ENCODE results near the gene PPRC1. TPM values are rescaled to one million over a fixed set of nuclear protein-coding genes. Genes with fewer than 3 reads are reported as not detected.
A peak's percentile ranks its signal among the peaks of the same experiment; 100 is the strongest.

PPRC1 gene
- polyA plus RNA-seq, 1 donor from 2014 or later, result 14.2 TPM

- H3K4me1 Mint-ChIP-seq, result peaks cover 28 to 49% (median 43%) of the 10 kb centered on the region in 3 donors
- no peaks in the 10 kb centered on the region for H3K36me3 Mint-ChIP-seq
- H3K4me3 Mint-ChIP-seq, result peak overlapping the region; percentile 82 to 97 (median 90)
- no peaks in the 10 kb centered on the region for H3K9me3 Mint-ChIP-seq
- H3K27ac Mint-ChIP-seq, result peak overlapping the region; percentile 85 to 97 (median 94)
- H3K27me3 Mint-ChIP-seq, result no peaks in the 10 kb centered on the region
These were observed 18.6 kb upstream of the PPRC1 start for GRCh38 chr10:102113956-102114857.

GRCh38 chr10:102114861-102115618 is 17.8 kb upstream of the PPRC1 start:
- Mint-ChIP-seq H3K4me3 (peak overlapping the region; percentile 82 to 97 (median 90)), H3K9me3 (no peaks in the 10 kb centered on the region), H3K4me1 (peaks cover 28 to 50% (median 43%) of the 10 kb centered on the region in 3 donors), H3K27ac (peak overlapping the region; percentile 85 to 97 (median 94)), H3K27me3 (no peaks in the 10 kb centered on the region), H3K36me3 (no peaks in the 10 kb centered on the region)

GRCh38 chr10:102115775-102116174 is 17.1 kb upstream of the PPRC1 start:
- H3K27me3 Mint-ChIP-seq, result no peaks in the 10 kb centered on the region
- H3K4me3 Mint-ChIP-seq, result peak overlapping the region; percentile 82 to 97 (median 90)
- H3K27ac Mint-ChIP-seq, result peak overlapping the region; percentile 86 to 97 (median 94)
- H3K9me3 Mint-ChIP-seq, result no peaks in the 10 kb centered on the region
- no peaks in the 10 kb centered on the region for H3K36me3 Mint-ChIP-seq
- H3K4me1 Mint-ChIP-seq, result peaks cover 28 to 50% (median 43%) of the 10 kb centered on the region in 3 donors

GRCh38 chr10:102116656-102117055 is 16.2 kb upstream of the PPRC1 start:
- Mint-ChIP-seq H3K27ac (peak overlapping the region; percentile 63 to 94 (median 86)), H3K4me3 (peak overlapping the region; percentile 2 to 95 (median 66)), H3K9me3 (no peaks in the 10 kb centered on the region), H3K36me3 (no peaks in the 10 kb centered on the region), H3K27me3 (no peaks in the 10 kb centered on the region), H3K4me1 (peaks cover 28 to 50% (median 43%) of the 10 kb centered on the region in 3 donors)

GRCh38 chr10:102117391-102118159 is 15.3 kb upstream of the PPRC1 start:
- H3K9me3 Mint-ChIP-seq, result no peaks in the 10 kb centered on the region
- no peaks in the 10 kb centered on the region for H3K27me3 Mint-ChIP-seq
- H3K4me3 Mint-ChIP-seq, result peak overlapping the region; percentile 82 to 97 (median 94)
- no peaks in the 10 kb centered on the region for H3K36me3 Mint-ChIP-seq
- H3K4me1 Mint-ChIP-seq, result peaks cover 24 to 50% (median 41%) of the 10 kb centered on the region in 3 donors
- H3K27ac Mint-ChIP-seq, result peak overlapping the region; percentile 94

- Mint-ChIP-seq H3K36me3 (no peaks in the 10 kb centered on the region), H3K4me1 (peaks cover 17 to 41% (median 34%) of the 10 kb centered on the region in 3 donors), H3K9me3 (no peaks in the 10 kb centered on the region), H3K27ac (peak overlapping the region; percentile 94 to 97 (median 94)), H3K4me3 (peak overlapping the region; percentile 82 to 97 (median 94)), H3K27me3 (no peaks in the 10 kb centered on the region)
These were observed 14.0 kb upstream of the PPRC1 start for GRCh38 chr10:102118867-102119266.

GRCh38 chr10:102119417-102120141 is 13.3 kb upstream of the PPRC1 start:
- Mint-ChIP-seq H3K27ac (peak overlapping the region; percentile 87 to 97 (median 94)), H3K27me3 (no peaks in the 10 kb centered on the region), H3K4me1 (peaks cover 17 to 40% (median 34%) of the 10 kb centered on the region in 3 donors), H3K9me3 (no peaks in the 10 kb centered on the region), H3K4me3 (peak overlapping the region; percentile 82 to 97 (median 94)), H3K36me3 (no peaks in the 10 kb centered on the region)

- Mint-ChIP-seq H3K4me3 (peak within 1 kb of the TSS; percentile 82 to 98 (median 94)), H3K27ac (peak within 1 kb of the TSS; percentile 94 to 97 (median 94)), H3K4me1 (peaks cover 17 to 35% (median 31%) of the 10 kb centered on the region in 3 donors), H3K27me3 (no peaks in the 10 kb centered on the region), H3K9me3 (no peaks in the 10 kb centered on the region), H3K36me3 (no peaks in the 10 kb centered on the region)
These were observed 12.5 kb upstream of the PPRC1 start, which contains the start of gene LDB1 for GRCh38 chr10:102120142-102120990. LDB1 (minus strand) TSS chr10:102120368; CDS start chr10:102120110, 258 bp downstream.

- peak overlapping the region; percentile 82 to 98 (median 94) for H3K4me3 Mint-ChIP-seq
These were observed 11.7 kb upstream of the PPRC1 start for GRCh38 chr10:102120991-102121738.

GRCh38 chr10:102121739-102122372 is 11.0 kb upstream of the PPRC1 start:
- no peaks in the 10 kb centered on the region for H3K27me3 Mint-ChIP-seq
- peaks cover 5 to 21% (median 19%) of the 10 kb centered on the region in 3 donors for H3K4me1 Mint-ChIP-seq
- H3K36me3 Mint-ChIP-seq, result no peaks in the 10 kb centered on the region
- H3K4me3 Mint-ChIP-seq, result peak overlapping the region; percentile 38 to 98 (median 90)
- no peaks in the 10 kb centered on the region for H3K9me3 Mint-ChIP-seq
- peak overlapping the region in 2 of 3 donors; percentile 94 to 97 for H3K27ac Mint-ChIP-seq

More at GRCh38 chr10:102120991-102121738, 11.7 kb upstream of the PPRC1 start:
- H3K27me3 Mint-ChIP-seq, result no peaks in the 10 kb centered on the region
- peaks cover 11 to 27% (median 23%) of the 10 kb centered on the region in 3 donors for H3K4me1 Mint-ChIP-seq
- peak overlapping the region; percentile 91 to 97 (median 94) for H3K27ac Mint-ChIP-seq
- no peaks in the 10 kb centered on the region for H3K36me3 Mint-ChIP-seq
- no peaks in the 10 kb centered on the region for H3K9me3 Mint-ChIP-seq

- Mint-ChIP-seq H3K9me3 (no peaks in the 10 kb centered on the region), H3K27me3 (no peaks in the 10 kb centered on the region), H3K4me3 (peak overlapping the region in 2 of 4 donors; percentile 82 to 97), H3K27ac (peak overlapping the region; percentile 22 to 94 (median 80)), H3K36me3 (no peaks in the 10 kb centered on the region), H3K4me1 (peaks cover 5 to 19% (median 15%) of the 10 kb centered on the region in 3 donors)
These were observed 10.4 kb upstream of the PPRC1 start for GRCh38 chr10:102122450-102122849.

- Mint-ChIP-seq H3K36me3 (no peaks in the 10 kb centered on the region), H3K4me3 (peak overlapping the region in 2 of 4 donors; percentile 32 to 82), H3K9me3 (no peaks in the 10 kb centered on the region), H3K4me1 (peaks cover 5 to 13% (median 10%) of the 10 kb centered on the region in 3 donors), H3K27me3 (no peaks in the 10 kb centered on the region), H3K27ac (peak overlapping the region in 2 of 3 donors; percentile 22 to 94)
These were observed 9.6 kb upstream of the PPRC1 start for GRCh38 chr10:102123223-102123622.
